Memory B cell (primary cell): ENCODE measurements around the gene OLIG1.

ENCODE experiments used
- ATAC-seq: fragments of 150-1000 bp; cut with Tn5 transposase; 2 replicates; pipeline ENCODE4 v1.10.0; 2021; ENCODE audit warnings: low read depth, mild to moderate bottlenecking, moderate library complexity
- DNase-seq, 2 donors: peaks; one replicate each; pipeline ENCODE4 v3.0.0; 2022; ENCODE audit warnings: low spot score in 2 of 2
- H3K27ac Mint-ChIP-seq: one replicate; pipeline ENCODE4 v1.8.0; 2022; ENCODE audit warnings: mild to moderate bottlenecking, moderate library complexity, mixed read lengths
- H3K27me3 Mint-ChIP-seq: one replicate; pipeline ENCODE4 v1.8.0; 2022; ENCODE audit warnings: mixed read lengths
- H3K36me3 Mint-ChIP-seq: one replicate; pipeline ENCODE4 v1.8.0; 2022; ENCODE audit warnings: mild to moderate bottlenecking, mixed read lengths
- H3K4me1 Mint-ChIP-seq: one replicate; pipeline ENCODE4 v1.8.0; 2022; ENCODE audit warnings: mixed read lengths
- H3K4me3 Mint-ChIP-seq: one replicate; pipeline ENCODE4 v1.8.0; 2022; ENCODE audit warnings: mild to moderate bottlenecking, moderate library complexity, mixed read lengths
- H3K9me3 Mint-ChIP-seq: one replicate; pipeline ENCODE4 v1.8.0; 2022; ENCODE audit warnings: mixed read lengths

The OLIG1 gene

GRCh38 chr21:33111577-33111976 is 41.6 kb downstream of the OLIG1 start:
- peaks cover 39% of the 10 kb centered on the region for H3K27me3 Mint-ChIP-seq
- ATAC-seq = no peak

GRCh38 chr21:33112151-33112550 is 42.2 kb downstream of the OLIG1 start:
- Mint-ChIP-seq H3K27me3 (peaks cover 39% of the 10 kb centered on the region), H3K9me3 (no peaks in the 10 kb centered on the region), H3K36me3 (no peaks in the 10 kb centered on the region), H3K4me1 (peaks cover 3% of the 10 kb centered on the region), H3K4me3 (no peak overlapping the region), H3K27ac (no peak overlapping the region)
- DNase-seq (no peak), ATAC-seq (no peak)

More at GRCh38 chr21:33111577-33111976, 41.6 kb downstream of the OLIG1 start:
- H3K36me3 Mint-ChIP-seq = no peaks in the 10 kb centered on the region
- H3K4me3 Mint-ChIP-seq = no peak overlapping the region
- DNase-seq = no peak
- H3K4me1 Mint-ChIP-seq = peaks cover 3% of the 10 kb centered on the region
- no peaks in the 10 kb centered on the region for H3K9me3 Mint-ChIP-seq
- H3K27ac Mint-ChIP-seq = no peak overlapping the region

- peaks cover 3% of the 10 kb centered on the region for H3K4me1 Mint-ChIP-seq
- no peaks in the 10 kb centered on the region for H3K36me3 Mint-ChIP-seq
- no peaks in the 10 kb centered on the region for H3K9me3 Mint-ChIP-seq
- H3K27ac Mint-ChIP-seq = no peak overlapping the region
- DNase-seq (no peak), ATAC-seq (no peak)
- no peak overlapping the region for H3K4me3 Mint-ChIP-seq
- peaks cover 40% of the 10 kb centered on the region for H3K27me3 Mint-ChIP-seq
Observed at GRCh38 chr21:33112681-33113080, 42.7 kb downstream of the OLIG1 start.

- ATAC-seq (no peak), DNase-seq (no peak)
- no peak overlapping the region for H3K4me3 Mint-ChIP-seq
- no peaks in the 10 kb centered on the region for H3K36me3 Mint-ChIP-seq
- H3K9me3 Mint-ChIP-seq = no peaks in the 10 kb centered on the region
- no peak overlapping the region for H3K27ac Mint-ChIP-seq
- peaks cover 39% of the 10 kb centered on the region for H3K27me3 Mint-ChIP-seq
- peaks cover 3% of the 10 kb centered on the region for H3K4me1 Mint-ChIP-seq
Observed at GRCh38 chr21:33113131-33113530, 43.2 kb downstream of the OLIG1 start.

GRCh38 chr21:33114276-33114675 is 44.3 kb downstream of the OLIG1 start:
- H3K27ac Mint-ChIP-seq = no peak overlapping the region
- no peak overlapping the region for H3K4me3 Mint-ChIP-seq
- DNase-seq (no peak), ATAC-seq (no peak)
- peaks cover 1% of the 10 kb centered on the region for H3K4me1 Mint-ChIP-seq
- no peaks in the 10 kb centered on the region for H3K36me3 Mint-ChIP-seq
- H3K27me3 Mint-ChIP-seq = peaks cover 30% of the 10 kb centered on the region
- H3K9me3 Mint-ChIP-seq = no peaks in the 10 kb centered on the region

GRCh38 chr21:33115631-33116510 is 45.9 kb downstream of the OLIG1 start:
- Mint-ChIP-seq H3K27me3 (peaks cover 21% of the 10 kb centered on the region), H3K4me3 (no peak overlapping the region), H3K9me3 (no peaks in the 10 kb centered on the region), H3K27ac (no peak overlapping the region), H3K36me3 (no peaks in the 10 kb centered on the region), H3K4me1 (no peaks in the 10 kb centered on the region)
- DNase-seq (no peak), ATAC-seq (no peak)

DNA sequence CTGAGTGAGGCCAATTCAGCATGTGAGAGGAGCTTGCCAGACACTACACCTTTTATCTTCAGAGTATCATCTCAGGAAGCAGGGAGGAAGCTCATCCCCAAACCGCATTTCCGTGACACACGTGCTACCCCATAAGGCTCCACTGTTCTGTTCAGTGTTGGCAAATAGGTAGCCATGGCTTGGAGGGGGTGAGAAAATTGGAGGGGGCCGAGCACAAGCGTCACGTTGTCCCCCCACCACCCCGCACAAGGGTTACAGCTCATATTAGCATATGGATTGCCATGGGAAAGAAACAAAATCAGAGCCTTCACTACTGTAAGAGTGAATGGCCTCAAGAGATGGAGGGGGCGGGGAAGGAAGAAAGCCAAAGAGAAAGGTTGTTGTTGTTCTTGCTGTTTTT is 46.7 kb downstream of the OLIG1 start:
- ATAC-seq (no peak), DNase-seq (no peak)
- Mint-ChIP-seq H3K9me3 (no peaks in the 10 kb centered on the region), H3K4me3 (no peak overlapping the region), H3K4me1 (no peaks in the 10 kb centered on the region), H3K36me3 (no peaks in the 10 kb centered on the region), H3K27me3 (peaks cover 19% of the 10 kb centered on the region), H3K27ac (no peak overlapping the region)

DNA sequence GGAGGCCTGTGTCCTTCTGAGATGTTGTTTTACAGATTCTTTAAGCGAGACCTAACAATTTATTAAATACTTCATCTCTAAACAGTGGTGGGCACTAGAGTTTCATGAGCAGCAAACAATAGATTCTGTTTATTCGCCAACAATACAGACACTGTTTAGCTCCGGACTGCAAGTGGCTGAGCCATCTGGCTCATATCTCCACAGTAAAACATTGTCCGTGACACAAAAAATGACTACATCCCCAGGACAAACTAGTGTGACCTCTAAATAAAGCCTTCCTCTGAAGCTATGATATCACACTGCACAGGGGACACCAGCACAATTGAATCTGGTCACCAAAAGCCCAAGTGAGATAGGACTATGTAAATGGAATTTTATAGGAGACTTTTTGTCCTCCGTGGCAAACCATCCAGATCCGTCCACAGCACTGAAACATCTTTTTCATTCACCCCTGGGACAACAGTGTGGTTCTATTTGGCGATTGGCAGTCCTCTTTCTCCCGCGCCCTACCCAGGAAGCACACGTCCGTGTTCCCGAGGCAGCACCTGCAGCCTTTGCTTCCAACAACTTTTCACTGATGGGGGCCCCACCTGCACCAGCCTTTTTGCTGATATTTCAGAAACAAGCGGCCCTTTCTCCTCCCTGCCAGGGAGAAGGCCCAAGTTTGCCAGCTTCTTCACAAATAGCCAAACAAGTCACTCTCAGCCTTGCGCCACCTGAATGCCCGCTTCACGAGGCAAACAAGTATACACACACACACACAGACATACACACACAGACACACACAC is 47.4 kb downstream of the OLIG1 start:
- Mint-ChIP-seq H3K36me3 (no peaks in the 10 kb centered on the region), H3K4me1 (no peaks in the 10 kb centered on the region), H3K27me3 (peaks cover 17% of the 10 kb centered on the region), H3K9me3 (no peaks in the 10 kb centered on the region), H3K27ac (no peak overlapping the region), H3K4me3 (no peak overlapping the region)
- no peak for DNase-seq
- ATAC-seq = no peak
